Activated T-helper 17 cell treated with anti-CD3 and anti-CD28 coated beads, Interleukin-2, amount 50 U/mL, for 72 hours (primary cell): ENCODE results near the gene FNIP2. TPM values are rescaled to one million over a fixed set of nuclear protein-coding genes. Genes with fewer than 3 reads are reported as not detected.
"Not testable (repeated sequence)": the region's sequence is repeated elsewhere in the genome, so short reads cannot be mapped to it uniquely, and the experiment has no call there.

Experiments used
- ATAC-seq: fragments of 150-1000 bp; cut with Tn5 transposase; replicated peaks from 2 replicates; pipeline ENCODE4 v1.10.0; 2021; ENCODE audit warnings: mild to moderate bottlenecking, moderate library complexity
- H3K27ac Mint-ChIP-seq: one replicate; pipeline ENCODE4 v1.8.0; 2022; ENCODE audit warnings: mixed read lengths
- H3K27me3 Mint-ChIP-seq: one replicate; pipeline ENCODE4 v1.8.0; 2022; ENCODE audit warnings: mixed read lengths
- H3K36me3 Mint-ChIP-seq: one replicate; pipeline ENCODE4 v1.8.0; 2022; ENCODE audit warnings: low read depth, mild to moderate bottlenecking, mixed read lengths
- H3K4me1 Mint-ChIP-seq: one replicate; pipeline ENCODE4 v1.8.0; 2022; ENCODE audit warnings: mixed read lengths
- H3K4me3 Mint-ChIP-seq: one replicate; pipeline ENCODE4 v1.8.0; 2022; ENCODE audit warnings: mild to moderate bottlenecking, mixed read lengths
- H3K9me3 Mint-ChIP-seq: one replicate; pipeline ENCODE4 v1.8.0; 2022; ENCODE audit warnings: mixed read lengths
- total RNA-seq, 2 donors: library from RNA; stranded (reverse); gene quantifications; one replicate each; pipeline ENCODE4 v1.2.3, GENCODE V29; 2022

Gene FNIP2
- total RNA-seq, 2 donors from 2014 or later, result 33.4 to 45.9 TPM

GRCh38 chr4:158946825-158947224 lies 178.0 kb downstream of the FNIP2 start:
- no peaks in the 10 kb centered on the region for H3K4me1 Mint-ChIP-seq
- no peak for ATAC-seq
- peaks cover 6% of the 10 kb centered on the region for H3K9me3 Mint-ChIP-seq
- H3K27me3 Mint-ChIP-seq, result peaks cover 3% of the 10 kb centered on the region
- H3K4me3 Mint-ChIP-seq, result no peak overlapping the region
- H3K27ac Mint-ChIP-seq, result no peak overlapping the region
- no peaks in the 10 kb centered on the region for H3K36me3 Mint-ChIP-seq

GRCh38 chr4:158948071-158948470 lies 179.2 kb downstream of the FNIP2 start:
- H3K36me3 Mint-ChIP-seq, result no peaks in the 10 kb centered on the region
- no peaks in the 10 kb centered on the region for H3K4me1 Mint-ChIP-seq

GRCh38 chr4:158949099-158949498 lies 180.3 kb downstream of the FNIP2 start:
- H3K4me3 Mint-ChIP-seq, result no peak overlapping the region
- no peak overlapping the region for H3K27ac Mint-ChIP-seq
- peaks cover 3% of the 10 kb centered on the region for H3K27me3 Mint-ChIP-seq
- H3K36me3 Mint-ChIP-seq, result no peaks in the 10 kb centered on the region
- ATAC-seq, result peak; percentile 31
- H3K9me3 Mint-ChIP-seq, result peaks cover 14% of the 10 kb centered on the region
- H3K4me1 Mint-ChIP-seq, result no peaks in the 10 kb centered on the region

More at GRCh38 chr4:158948071-158948470, 179.2 kb downstream of the FNIP2 start:
- ATAC-seq, result no peak
- H3K9me3 Mint-ChIP-seq, result peaks cover 14% of the 10 kb centered on the region
- H3K27ac Mint-ChIP-seq, result no peak overlapping the region
- H3K27me3 Mint-ChIP-seq, result peaks cover 3% of the 10 kb centered on the region
- no peak overlapping the region for H3K4me3 Mint-ChIP-seq

- not testable (repeated sequence) for H3K4me1 Mint-ChIP-seq, ATAC-seq, H3K27me3 Mint-ChIP-seq, H3K4me3 Mint-ChIP-seq, H3K36me3 Mint-ChIP-seq, H3K27ac Mint-ChIP-seq
- H3K9me3 Mint-ChIP-seq, result peaks cover 14% of the 10 kb centered on the region
Observed at GRCh38 chr4:158952221-158952774, 183.5 kb downstream of the FNIP2 start.

- H3K27me3 Mint-ChIP-seq, H3K4me1 Mint-ChIP-seq, H3K36me3 Mint-ChIP-seq, ATAC-seq, H3K27ac Mint-ChIP-seq, H3K4me3 Mint-ChIP-seq: not testable (repeated sequence)
- peaks cover 10% of the 10 kb centered on the region for H3K9me3 Mint-ChIP-seq
Observed at GRCh38 chr4:158956345-158956744, 187.5 kb downstream of the FNIP2 start.

GRCh38 chr4:158956918-158957317 lies 188.1 kb downstream of the FNIP2 start:
- not testable (repeated sequence) for H3K27me3 Mint-ChIP-seq, H3K4me1 Mint-ChIP-seq, H3K9me3 Mint-ChIP-seq, H3K4me3 Mint-ChIP-seq, ATAC-seq, H3K36me3 Mint-ChIP-seq, H3K27ac Mint-ChIP-seq

Other genes with a start within 250 kb of the FNIP2 start
- not detected for gene RXFP1, start 247.1 kb upstream of the FNIP2 start, total RNA-seq
- gene C4orf46, start 97.1 kb upstream of the FNIP2 start, total RNA-seq, result 10 to 100 TPM; 19.6 to 22.2 TPM
- gene ETFDH, start 96.7 kb upstream of the FNIP2 start, total RNA-seq, result 10 to 100 TPM; 40.8 to 47.8 TPM
- gene PPID, start 45.6 kb upstream of the FNIP2 start, total RNA-seq, result 100 to 1,000 TPM in 1 of 2 donors, 10 to 100 TPM in 1; 54.6 to 151 TPM